GM10266 (cell line): ENCODE measurements around the gene STK17A.
"Not testable (repeated sequence)": the region's sequence is repeated elsewhere in the genome, so short reads cannot be mapped to it uniquely, and the experiment has no call there.

ENCODE experiments used
- DNase-seq: peaks from one replicate; pipeline ENCODE4 v3.0.0; 2012; ENCODE audit errors: extremely low spot score
- TF ChIP-seq, protein P1 (sequence below): IDR thresholded peaks from 2 replicates; pipeline ENCODE4 v1.5.1; 2012; ENCODE audit warnings: mild to moderate bottlenecking, low read depth; ENCODE audit not compliant: control insufficient read depth, insufficient read depth; ENCODE audit errors: missing control alignments

The STK17A gene

DNA sequence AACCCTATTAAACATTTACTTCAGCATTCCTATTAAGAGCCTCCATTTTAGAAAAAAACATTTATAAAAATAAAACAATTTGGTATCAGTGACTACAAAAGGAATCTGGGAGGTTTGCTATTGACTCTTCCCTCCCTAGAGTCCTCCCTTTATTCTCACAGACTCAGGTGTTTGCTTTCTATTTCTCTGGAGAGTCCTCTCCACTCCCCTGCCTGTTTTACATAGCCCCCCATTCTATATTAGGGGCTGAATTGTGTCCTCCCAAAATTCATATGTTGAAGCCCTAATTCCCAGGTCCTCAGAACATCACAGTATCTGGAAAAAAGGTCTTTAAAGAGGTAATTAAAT, 76.6 kb downstream of the STK17A start:
- DNase-seq = no peak
- TF ChIP-seq, protein P1, sequence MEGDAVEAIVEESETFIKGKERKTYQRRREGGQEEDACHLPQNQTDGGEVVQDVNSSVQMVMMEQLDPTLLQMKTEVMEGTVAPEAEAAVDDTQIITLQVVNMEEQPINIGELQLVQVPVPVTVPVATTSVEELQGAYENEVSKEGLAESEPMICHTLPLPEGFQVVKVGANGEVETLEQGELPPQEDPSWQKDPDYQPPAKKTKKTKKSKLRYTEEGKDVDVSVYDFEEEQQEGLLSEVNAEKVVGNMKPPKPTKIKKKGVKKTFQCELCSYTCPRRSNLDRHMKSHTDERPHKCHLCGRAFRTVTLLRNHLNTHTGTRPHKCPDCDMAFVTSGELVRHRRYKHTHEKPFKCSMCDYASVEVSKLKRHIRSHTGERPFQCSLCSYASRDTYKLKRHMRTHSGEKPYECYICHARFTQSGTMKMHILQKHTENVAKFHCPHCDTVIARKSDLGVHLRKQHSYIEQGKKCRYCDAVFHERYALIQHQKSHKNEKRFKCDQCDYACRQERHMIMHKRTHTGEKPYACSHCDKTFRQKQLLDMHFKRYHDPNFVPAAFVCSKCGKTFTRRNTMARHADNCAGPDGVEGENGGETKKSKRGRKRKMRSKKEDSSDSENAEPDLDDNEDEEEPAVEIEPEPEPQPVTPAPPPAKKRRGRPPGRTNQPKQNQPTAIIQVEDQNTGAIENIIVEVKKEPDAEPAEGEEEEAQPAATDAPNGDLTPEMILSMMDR = no peak

DNA sequence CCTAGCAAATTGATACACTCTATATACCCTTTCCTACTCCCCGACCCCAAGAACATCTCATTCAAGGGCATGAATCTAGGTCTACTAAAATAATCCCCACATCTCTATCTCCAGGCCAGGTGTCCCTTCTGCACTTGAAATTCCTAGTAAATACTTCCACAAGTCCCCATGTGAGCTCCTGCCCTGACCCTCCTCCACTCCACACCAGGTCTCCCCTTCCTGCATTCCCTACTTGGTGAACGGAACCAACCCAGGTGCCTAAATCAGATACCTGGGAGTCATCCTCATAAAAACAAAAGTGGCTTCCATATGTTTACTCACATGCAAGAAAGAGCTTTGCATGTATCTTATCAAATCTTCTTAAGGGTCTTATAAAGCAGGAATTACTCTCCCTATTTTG, 77.2 kb downstream of the STK17A start:
- DNase-seq = no peak
- TF ChIP-seq, protein P1 = no peak

DNA sequence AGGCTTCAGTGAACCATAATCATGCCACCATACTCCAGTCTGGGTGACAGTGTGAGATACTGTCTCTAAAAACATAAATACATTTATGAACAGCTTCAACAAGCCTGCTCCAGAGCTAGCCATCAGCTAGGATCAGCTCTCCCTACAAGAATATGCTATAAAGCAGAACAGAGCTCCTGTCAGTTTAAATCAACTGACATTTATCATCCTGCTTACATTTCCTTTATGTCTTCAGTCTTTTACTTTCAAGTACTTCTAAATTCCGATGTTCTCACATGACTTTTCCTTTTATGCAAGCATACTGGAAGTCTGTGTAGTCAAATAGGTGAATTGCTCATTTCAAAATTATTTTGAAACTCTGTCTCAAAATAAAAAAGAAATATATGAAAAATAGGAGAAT, 81.8 kb downstream of the STK17A start:
- DNase-seq = no peak
- TF ChIP-seq, protein P1 = no peak

DNA sequence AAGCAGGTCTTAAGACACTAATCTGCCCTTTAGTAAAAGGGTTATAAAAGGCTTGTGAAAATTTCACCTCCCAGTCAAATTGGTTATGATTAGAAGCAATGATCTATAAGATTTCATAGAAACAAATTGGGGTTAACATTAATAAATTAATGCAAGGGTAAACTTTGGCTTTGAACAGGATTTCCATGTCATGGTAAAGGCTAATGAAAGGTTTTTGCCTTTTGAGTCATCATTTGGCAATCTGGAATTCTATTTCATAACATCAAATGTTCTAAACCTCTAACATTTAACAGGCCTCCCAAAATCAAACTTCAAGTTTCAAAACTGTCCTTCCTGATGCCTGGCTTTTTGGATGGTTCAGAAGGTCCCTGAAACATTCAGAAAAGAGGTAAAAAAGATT, 84.0 kb downstream of the STK17A start:
- TF ChIP-seq, protein P1 = no peak
- no peak for DNase-seq

DNA sequence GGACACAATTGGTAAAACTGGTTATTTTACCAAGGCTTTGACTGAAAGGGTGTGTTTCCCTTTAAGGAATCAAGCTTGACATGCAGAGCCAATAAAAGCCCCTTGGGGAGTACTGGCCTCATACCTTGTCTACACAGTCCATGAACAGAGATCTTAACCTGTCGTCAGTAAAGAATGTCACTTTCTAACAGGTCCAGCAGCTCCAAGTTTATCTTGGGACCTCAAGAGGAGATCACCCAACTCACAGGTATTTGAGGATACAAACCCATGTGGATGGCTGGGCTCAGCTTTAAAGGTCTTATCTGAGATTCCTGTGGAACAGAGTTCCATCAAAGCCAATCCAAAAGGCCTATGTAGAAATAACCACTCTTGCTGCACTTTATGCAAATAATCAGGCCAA, 85.1 kb downstream of the STK17A start:
- DNase-seq = no peak
- TF ChIP-seq, protein P1 = no peak

DNA sequence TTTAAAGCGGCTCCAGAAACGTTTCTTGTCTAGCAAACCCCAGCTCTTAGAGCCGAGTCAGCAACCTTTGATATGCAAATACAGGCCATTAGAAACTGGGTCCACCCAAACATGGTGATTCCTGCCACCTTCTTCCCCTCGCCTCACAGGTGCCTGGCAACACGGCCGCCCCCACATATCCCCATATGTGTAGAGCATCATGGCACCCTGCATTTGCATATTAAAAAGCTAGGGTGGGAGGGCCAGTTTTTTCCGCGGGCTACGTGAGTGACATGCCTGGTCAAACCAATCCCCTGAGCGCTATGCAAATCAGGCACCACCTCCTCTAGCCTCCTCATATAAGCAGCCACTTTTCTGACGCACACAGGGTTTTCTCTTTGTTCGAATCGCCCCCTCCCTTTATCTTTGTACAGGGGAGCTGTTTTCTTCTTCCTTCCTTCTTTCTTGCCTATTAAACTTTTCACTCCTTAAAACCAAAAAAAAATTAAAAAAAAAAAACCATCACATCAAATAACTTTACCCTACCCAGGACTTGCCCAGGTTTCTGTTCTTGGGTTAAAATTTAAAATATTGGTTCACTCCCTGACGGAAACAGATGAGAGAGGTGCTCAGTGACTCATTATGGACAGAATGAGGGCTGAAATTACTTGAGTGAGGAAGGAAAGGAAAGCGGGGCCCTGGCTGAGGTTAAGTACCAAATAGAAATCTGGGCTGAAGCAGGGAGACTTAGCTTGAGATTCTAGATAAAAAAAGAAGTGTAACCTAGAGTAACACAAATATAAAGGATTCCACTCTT, 86.6 kb downstream of the STK17A start:
- DNase-seq = no peak
- TF ChIP-seq, protein P1 = no peak

DNA sequence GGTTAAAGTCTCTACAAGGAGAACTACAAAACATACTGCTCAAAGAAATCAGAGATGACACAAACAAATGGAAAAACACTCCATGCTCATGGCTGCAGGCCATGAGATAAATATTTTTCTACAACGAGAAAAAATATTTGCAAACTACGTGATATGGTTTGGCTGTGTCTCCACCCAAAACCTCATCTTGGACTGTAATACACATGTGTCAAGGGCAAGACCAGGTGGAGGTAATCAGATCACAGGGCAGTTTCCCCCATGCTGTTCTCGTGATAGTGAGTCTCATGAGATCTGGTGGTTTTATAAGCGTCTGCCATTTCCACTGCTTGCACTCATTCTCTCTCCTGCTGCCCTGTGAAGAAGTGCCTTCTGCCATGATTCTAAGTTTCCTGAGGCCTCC, 88.6 kb downstream of the STK17A start:
- TF ChIP-seq, protein P1 = no peak
- no peak for DNase-seq

DNA sequence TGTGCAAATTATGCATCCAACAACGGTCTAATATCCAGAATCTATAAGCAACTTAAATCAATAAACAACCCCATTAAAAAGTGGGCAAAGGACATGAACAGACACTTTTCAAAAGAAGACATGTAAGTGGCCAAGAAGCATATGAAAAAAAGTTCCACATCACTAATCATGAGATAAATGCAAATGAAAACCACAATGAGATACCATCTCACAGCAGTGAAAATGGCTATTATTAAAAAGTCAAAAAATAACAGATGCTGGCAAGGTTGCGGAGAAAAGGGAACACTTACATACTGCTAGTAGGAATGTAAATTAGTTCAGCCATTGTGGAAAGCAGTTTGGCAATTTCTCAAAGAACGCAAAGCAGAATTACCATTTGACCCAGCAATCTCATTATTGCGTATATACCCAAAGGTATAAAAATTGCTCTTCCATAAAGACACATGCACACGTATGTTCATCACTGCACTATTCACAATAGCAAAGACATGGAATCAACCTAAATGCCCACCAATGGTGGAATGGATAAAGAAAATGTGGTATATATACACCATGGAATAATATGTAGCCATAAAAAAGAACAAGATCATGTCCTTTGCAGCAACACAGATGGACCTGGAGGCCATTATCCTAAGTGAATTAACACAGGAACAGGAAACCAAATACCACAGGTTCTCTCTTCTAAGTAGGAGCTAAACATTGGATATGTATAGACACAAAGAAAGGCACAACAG, 90.5 kb downstream of the STK17A start:
- DNase-seq = not testable (repeated sequence)
